DND-41 (cell line): ENCODE data around the gene HACD3.
A peak's percentile ranks its signal among the peaks of the same experiment; 100 is the strongest.

Experiments
- ATAC-seq: fragments of 200-7000 bp; cut with Tn5 transposase; 3 replicates; pipeline ENCODE4 v1.9.1; 2021; ENCODE audit warnings: low read depth; ENCODE audit not compliant: insufficient read depth
- DNase-seq: peaks from one replicate; pipeline ENCODE4 v3.0.0-alpha.2; 2020
- H2AFZ ChIP-seq: 2 replicates; pipeline ENCODE4 v1.6.0; 2012; ENCODE audit warnings: low read depth, low read length
- H3K27ac ChIP-seq: 2 replicates; pipeline ENCODE4 v1.5.1; 2012; ENCODE audit warnings: low read length, inconsistent platforms
- H3K27me3 ChIP-seq: fragments of 200-600 bp; sonication (generic); 2 replicates; pipeline ENCODE4 v1.6.0; 2012; ENCODE audit warnings: low read length, mild to moderate bottlenecking, inconsistent platforms; ENCODE audit not compliant: insufficient read depth, poor library complexity
- H3K36me3 ChIP-seq: 2 replicates; pipeline ENCODE4 v1.5.1; 2012; ENCODE audit warnings: low read length, inconsistent platforms; ENCODE audit not compliant: insufficient read depth
- H3K4me1 ChIP-seq: 2 replicates; pipeline ENCODE4 v1.5.1; 2012; ENCODE audit warnings: mild to moderate bottlenecking, low read length; ENCODE audit not compliant: insufficient read depth
- H3K4me2 ChIP-seq: 2 replicates; pipeline ENCODE4 v1.6.0; 2012; ENCODE audit warnings: mild to moderate bottlenecking, moderate library complexity, low read length, inconsistent platforms; ENCODE audit not compliant: insufficient read depth
- H3K4me3 ChIP-seq, 2 experiments: fragments of 200-600 bp in 1 of 2; shearing (Covaris generic) in 1 of 2; 2 replicates each; pipeline ENCODE4 v1.5.1; 2012 to 2016; ENCODE audit warnings: inconsistent platforms in 2 of 2, low read length in 2 of 2, mild to moderate bottlenecking in 2 of 2, low read depth in 1 of 2, moderate library complexity in 1 of 2
- H3K79me2 ChIP-seq: 2 replicates; pipeline ENCODE4 v1.6.0; 2012; ENCODE audit warnings: low read length, inconsistent platforms; ENCODE audit not compliant: insufficient read depth
- H3K9ac ChIP-seq: 2 replicates; pipeline ENCODE4 v1.6.0; 2012; ENCODE audit warnings: low read depth, mild to moderate bottlenecking, inconsistent platforms, low read length, moderate library complexity
- H3K9me3 ChIP-seq: 2 replicates; pipeline ENCODE4 v1.5.1; 2012; ENCODE audit warnings: low read length, moderate library complexity, mild to moderate bottlenecking, inconsistent platforms; ENCODE audit not compliant: insufficient read depth, severe bottlenecking
- H4K20me1 ChIP-seq: 2 replicates; pipeline ENCODE4 v1.6.0; 2012; ENCODE audit warnings: low read length; ENCODE audit not compliant: insufficient read depth
- EZH2 ChIP-seq: IDR thresholded peaks from 3 replicates; pipeline ENCODE4 v1.6.1; 2012; ENCODE audit warnings: borderline replicate concordance, low read depth, mild to moderate bottlenecking, moderate library complexity, low read length, inconsistent platforms; ENCODE audit not compliant: severe bottlenecking
- TF ChIP-seq, protein P1 (sequence below): IDR thresholded peaks from 2 replicates; pipeline ENCODE4 v1.5.1; 2012; ENCODE audit warnings: borderline replicate concordance, low read length, moderate library complexity, mild to moderate bottlenecking; ENCODE audit not compliant: poor library complexity, severe bottlenecking; ENCODE audit errors: extremely low read depth

HACD3 gene, protein sequence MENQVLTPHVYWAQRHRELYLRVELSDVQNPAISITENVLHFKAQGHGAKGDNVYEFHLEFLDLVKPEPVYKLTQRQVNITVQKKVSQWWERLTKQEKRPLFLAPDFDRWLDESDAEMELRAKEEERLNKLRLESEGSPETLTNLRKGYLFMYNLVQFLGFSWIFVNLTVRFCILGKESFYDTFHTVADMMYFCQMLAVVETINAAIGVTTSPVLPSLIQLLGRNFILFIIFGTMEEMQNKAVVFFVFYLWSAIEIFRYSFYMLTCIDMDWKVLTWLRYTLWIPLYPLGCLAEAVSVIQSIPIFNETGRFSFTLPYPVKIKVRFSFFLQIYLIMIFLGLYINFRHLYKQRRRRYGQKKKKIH

DNA sequence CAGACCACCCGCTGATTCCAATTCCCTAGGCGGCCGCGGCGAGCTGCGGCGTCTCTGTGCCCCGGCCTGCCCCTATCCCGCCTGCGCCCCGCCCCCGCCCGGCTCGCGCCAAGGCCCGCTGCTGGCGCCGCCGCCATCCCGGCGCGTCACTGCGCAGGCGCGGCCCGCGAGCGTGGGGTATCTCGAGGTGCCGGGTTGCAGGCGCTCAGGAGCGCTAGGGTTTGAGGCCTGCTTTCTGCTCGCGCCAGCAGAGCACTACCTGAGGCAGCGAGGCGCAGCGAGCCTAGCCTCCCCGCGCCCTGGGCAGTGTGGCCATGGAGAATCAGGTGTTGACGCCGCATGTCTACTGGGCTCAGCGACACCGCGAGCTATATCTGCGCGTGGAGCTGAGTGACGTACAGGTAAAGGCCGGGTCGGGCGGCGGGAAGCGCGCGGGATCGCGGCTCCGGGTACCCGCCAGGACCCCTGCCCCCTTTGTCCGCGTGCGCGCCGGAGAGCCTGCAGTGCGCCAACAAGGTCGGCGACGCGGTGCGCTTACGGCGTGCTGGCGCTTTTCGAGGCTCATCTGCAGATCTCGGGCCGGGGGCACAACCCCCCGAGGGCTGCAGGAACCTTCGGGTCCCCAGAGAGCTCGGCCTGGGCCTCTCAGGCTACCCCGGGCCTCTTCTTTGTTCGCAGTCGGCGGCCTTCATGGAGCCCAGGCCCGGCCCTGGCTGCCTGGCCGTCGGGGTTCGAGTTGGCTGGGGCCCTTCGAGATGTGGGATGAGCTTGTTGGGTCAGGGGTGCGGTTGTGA lies at the start of gene HACD3:
Gene HACD3, plus strand, starts transcription at position 146 of the 794 bp plus-strand sequence. Its CDS starts 169 bp downstream, at position 315.
- H4K20me1 ChIP-seq: peaks cover 31% of the 10 kb centered on the region
- DNase-seq: peak; percentile 89
- H3K27me3 ChIP-seq: no peaks in the 10 kb centered on the region
- peaks cover 56% of the 10 kb centered on the region for H3K79me2 ChIP-seq
- H3K36me3 ChIP-seq: peaks cover 18% of the 10 kb centered on the region
- TF ChIP-seq EZH2: no peak
- TF ChIP-seq, protein P1, sequence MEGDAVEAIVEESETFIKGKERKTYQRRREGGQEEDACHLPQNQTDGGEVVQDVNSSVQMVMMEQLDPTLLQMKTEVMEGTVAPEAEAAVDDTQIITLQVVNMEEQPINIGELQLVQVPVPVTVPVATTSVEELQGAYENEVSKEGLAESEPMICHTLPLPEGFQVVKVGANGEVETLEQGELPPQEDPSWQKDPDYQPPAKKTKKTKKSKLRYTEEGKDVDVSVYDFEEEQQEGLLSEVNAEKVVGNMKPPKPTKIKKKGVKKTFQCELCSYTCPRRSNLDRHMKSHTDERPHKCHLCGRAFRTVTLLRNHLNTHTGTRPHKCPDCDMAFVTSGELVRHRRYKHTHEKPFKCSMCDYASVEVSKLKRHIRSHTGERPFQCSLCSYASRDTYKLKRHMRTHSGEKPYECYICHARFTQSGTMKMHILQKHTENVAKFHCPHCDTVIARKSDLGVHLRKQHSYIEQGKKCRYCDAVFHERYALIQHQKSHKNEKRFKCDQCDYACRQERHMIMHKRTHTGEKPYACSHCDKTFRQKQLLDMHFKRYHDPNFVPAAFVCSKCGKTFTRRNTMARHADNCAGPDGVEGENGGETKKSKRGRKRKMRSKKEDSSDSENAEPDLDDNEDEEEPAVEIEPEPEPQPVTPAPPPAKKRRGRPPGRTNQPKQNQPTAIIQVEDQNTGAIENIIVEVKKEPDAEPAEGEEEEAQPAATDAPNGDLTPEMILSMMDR: no peak
- peak within 1 kb of the TSS; percentile 98 for H2AFZ ChIP-seq
- H3K4me2 ChIP-seq: peak within 1 kb of the TSS; percentile 77
- H3K9ac ChIP-seq: peak within 1 kb of the TSS; percentile 99
- peak; percentile 95 for ATAC-seq
- no peaks in the 10 kb centered on the region for H3K9me3 ChIP-seq
- H3K4me3 ChIP-seq: peak within 1 kb of the TSS; percentile 89 to 95
- H3K27ac ChIP-seq: peak within 1 kb of the TSS; percentile 97
- H3K4me1 ChIP-seq: peaks cover 30% of the 10 kb centered on the region

DNA sequence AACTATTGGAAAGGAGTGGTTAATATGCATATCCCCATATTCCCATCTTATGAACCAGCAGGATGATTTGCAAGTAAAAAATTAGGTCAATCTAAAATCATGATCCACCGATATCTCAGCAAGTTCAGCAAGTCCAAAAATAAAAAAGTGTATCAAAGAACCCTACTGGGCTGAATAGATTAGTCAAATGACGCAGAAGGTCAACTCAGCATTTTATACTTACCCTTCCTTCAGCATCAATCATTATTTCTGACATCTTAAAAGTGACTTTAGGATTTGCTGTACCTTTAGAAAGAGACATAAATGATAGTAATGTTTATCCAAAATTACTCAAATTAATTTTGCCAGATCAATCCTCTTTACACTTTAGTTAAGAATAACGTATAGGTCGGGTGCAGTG lies 45.4 kb upstream of the HACD3 start:
- Histone ChIP-seq H3K27me3 (no peaks in the 10 kb centered on the region), H3K9ac (no peak overlapping the region), H2AFZ (no peak overlapping the region), H3K4me1 (no peaks in the 10 kb centered on the region), H3K36me3 (peaks cover 69% of the 10 kb centered on the region), H3K9me3 (no peaks in the 10 kb centered on the region), H3K27ac (no peak overlapping the region), H3K79me2 (no peaks in the 10 kb centered on the region), H3K4me2 (no peak overlapping the region), H3K4me3 (no peak overlapping the region), H4K20me1 (no peaks in the 10 kb centered on the region)
- DNase-seq (no peak), ATAC-seq (no peak)
- no peak for TF ChIP-seq EZH2
- TF ChIP-seq, protein P1: no peak

DNA sequence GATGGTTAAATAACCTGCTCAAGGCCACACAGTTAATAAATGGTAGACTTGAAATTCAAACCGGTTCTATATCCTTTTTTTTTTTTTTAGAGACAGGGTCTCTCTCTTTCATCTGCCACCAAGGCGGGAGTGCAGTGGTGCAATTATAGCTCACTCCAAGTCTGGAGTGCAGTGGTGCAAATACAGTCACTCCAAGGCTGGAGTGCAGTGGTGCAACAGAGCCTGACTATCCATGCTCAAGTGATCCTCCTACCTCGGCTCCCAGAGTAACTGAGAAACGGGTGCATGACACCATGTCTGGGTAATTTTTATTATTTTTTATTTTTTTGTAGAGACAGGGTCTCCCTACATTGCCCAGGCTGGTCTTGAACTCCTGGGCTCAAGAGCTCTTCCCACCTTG lies 36.2 kb upstream of the HACD3 start:
- Histone ChIP-seq H3K4me1 (no peaks in the 10 kb centered on the region), H2AFZ (no peak overlapping the region), H3K27me3 (no peaks in the 10 kb centered on the region), H3K9me3 (no peaks in the 10 kb centered on the region), H4K20me1 (no peaks in the 10 kb centered on the region; the same call in 1 of the 2 replicates), H3K27ac (no peak overlapping the region), H3K4me3 (no peak overlapping the region), H3K79me2 (peaks cover 25% of the 10 kb centered on the region), H3K4me2 (no peak overlapping the region), H3K9ac (no peak overlapping the region), H3K36me3 (peaks cover 63% of the 10 kb centered on the region)
- no peak for TF ChIP-seq EZH2
- TF ChIP-seq, protein P1: no peak
- ATAC-seq (no peak), DNase-seq (no peak)
